ENCODE results near the gene ZNRF1. TPM values are rescaled to one million over a fixed set of nuclear protein-coding genes. Genes with fewer than 3 reads are reported as not detected.

ZNRF1 gene
- total and polyA plus RNA-seq, 2 of the 13 experiments (the other 11 are each of a cell fraction or from before 2014, with no cell fraction given): 43.9 to 58.7 TPM

DNA sequence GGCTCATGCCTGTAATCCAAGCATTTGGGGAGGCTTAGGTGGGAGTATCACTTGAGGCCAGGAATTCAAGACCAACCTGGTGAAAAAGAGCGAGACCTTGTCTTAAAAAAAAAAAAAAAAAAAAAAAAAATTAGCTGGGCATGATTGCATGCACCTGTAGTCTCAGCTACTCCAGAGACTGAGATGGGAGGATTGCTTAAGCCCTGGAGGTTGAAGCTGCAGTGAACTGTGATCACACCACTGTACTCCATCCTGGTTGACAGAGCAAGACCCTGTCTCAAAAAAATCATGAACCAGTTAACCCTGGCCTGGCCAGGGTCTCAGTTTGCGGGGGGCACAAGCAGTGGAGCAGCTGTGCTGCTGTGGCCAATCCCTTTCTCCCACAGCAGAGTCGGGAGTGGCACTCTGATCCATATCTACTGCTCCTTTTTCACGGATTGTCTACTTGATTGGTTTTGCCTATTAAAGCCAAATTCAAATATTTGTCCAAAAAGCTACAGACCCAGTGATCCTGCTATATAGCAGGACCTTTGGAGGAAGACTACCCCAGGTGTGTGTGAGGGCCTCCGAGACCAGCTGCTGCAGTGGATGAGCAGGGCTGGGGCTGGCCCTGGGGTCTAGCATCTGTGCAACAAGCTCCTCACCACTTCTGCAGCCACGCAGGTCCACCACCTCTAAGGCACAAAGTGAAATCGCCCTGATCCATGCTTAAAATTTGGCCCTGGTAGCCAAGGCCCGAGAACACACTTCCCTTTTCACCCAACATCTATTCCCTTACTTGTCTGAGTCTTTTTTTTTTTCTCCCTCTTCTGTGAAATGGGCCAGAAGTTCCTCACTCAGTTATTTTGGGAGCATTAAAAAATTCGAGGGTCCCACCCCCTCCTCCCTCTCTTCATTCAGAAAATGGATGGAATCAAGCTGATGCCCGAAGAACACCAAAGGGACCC is 69.5 kb downstream of the ZNRF1 start (continued):
- no peak for TF ChIP-seq NR2F2 (IDR thresholded peaks at IDR 0.05; ENCODE audit: borderline replicate concordance, low read depth)
- peak; percentile 21 for TF ChIP-seq RBM22 (optimal IDR thresholded peaks at IDR 0.05; ENCODE audit: low read length)
- TF ChIP-seq, protein P1, sequence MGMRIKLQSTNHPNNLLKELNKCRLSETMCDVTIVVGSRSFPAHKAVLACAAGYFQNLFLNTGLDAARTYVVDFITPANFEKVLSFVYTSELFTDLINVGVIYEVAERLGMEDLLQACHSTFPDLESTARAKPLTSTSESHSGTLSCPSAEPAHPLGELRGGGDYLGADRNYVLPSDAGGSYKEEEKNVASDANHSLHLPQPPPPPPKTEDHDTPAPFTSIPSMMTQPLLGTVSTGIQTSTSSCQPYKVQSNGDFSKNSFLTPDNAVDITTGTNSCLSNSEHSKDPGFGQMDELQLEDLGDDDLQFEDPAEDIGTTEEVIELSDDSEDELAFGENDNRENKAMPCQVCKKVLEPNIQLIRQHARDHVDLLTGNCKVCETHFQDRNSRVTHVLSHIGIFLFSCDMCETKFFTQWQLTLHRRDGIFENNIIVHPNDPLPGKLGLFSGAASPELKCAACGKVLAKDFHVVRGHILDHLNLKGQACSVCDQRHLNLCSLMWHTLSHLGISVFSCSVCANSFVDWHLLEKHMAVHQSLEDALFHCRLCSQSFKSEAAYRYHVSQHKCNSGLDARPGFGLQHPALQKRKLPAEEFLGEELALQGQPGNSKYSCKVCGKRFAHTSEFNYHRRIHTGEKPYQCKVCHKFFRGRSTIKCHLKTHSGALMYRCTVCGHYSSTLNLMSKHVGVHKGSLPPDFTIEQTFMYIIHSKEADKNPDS (CRISPR knock-in tag; IDR thresholded peaks at IDR 0.05): no peak
- TF ChIP-seq, protein P2, sequence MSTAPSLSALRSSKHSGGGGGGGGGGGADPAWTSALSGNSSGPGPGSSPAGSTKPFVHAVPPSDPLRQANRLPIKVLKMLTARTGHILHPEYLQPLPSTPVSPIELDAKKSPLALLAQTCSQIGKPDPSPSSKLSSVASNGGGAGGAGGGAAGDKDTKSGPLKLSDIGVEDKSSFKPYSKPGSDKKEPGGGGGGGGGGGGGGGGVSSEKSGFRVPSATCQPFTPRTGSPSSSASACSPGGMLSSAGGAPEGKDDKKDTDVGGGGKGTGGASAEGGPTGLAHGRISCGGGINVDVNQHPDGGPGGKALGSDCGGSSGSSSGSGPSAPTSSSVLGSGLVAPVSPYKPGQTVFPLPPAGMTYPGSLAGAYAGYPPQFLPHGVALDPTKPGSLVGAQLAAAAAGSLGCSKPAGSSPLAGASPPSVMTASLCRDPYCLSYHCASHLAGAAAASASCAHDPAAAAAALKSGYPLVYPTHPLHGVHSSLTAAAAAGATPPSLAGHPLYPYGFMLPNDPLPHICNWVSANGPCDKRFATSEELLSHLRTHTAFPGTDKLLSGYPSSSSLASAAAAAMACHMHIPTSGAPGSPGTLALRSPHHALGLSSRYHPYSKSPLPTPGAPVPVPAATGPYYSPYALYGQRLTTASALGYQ (CRISPR knock-in tag; IDR thresholded peaks at IDR 0.05): no peak
- TF ChIP-seq TOPORS (CRISPR knock-in tag; IDR thresholded peaks at IDR 0.05): no peak
- TF ChIP-seq ZNF292 (CRISPR knock-in tag; IDR thresholded peaks at IDR 0.05; ENCODE audit: borderline replicate concordance, low read depth): 0 out of 2 replicates have a peak, but pooled peaks have one; percentile 22
- TF ChIP-seq, protein P3, sequence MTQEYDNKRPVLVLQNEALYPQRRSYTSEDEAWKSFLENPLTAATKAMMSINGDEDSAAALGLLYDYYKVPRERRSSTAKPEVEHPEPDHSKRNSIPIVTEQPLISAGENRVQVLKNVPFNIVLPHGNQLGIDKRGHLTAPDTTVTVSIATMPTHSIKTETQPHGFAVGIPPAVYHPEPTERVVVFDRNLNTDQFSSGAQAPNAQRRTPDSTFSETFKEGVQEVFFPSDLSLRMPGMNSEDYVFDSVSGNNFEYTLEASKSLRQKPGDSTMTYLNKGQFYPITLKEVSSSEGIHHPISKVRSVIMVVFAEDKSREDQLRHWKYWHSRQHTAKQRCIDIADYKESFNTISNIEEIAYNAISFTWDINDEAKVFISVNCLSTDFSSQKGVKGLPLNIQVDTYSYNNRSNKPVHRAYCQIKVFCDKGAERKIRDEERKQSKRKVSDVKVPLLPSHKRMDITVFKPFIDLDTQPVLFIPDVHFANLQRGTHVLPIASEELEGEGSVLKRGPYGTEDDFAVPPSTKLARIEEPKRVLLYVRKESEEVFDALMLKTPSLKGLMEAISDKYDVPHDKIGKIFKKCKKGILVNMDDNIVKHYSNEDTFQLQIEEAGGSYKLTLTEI (CRISPR knock-in tag; conservative IDR thresholded peaks at IDR 0.05): no peak
- no peak for TF ChIP-seq ASH2L (IDR thresholded peaks at IDR 0.05; ENCODE audit: insufficient read length, low read depth, low read length)
- TF ChIP-seq, protein P4, sequence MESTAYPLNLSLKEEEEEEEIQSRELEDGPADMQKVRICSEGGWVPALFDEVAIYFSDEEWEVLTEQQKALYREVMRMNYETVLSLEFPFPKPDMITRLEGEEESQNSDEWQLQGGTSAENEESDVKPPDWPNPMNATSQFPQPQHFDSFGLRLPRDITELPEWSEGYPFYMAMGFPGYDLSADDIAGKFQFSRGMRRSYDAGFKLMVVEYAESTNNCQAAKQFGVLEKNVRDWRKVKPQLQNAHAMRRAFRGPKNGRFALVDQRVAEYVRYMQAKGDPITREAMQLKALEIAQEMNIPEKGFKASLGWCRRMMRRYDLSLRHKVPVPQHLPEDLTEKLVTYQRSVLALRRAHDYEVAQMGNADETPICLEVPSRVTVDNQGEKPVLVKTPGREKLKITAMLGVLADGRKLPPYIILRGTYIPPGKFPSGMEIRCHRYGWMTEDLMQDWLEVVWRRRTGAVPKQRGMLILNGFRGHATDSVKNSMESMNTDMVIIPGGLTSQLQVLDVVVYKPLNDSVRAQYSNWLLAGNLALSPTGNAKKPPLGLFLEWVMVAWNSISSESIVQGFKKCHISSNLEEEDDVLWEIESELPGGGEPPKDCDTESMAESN (CRISPR knock-in tag; conservative IDR thresholded peaks at IDR 0.05): no peak
- TF ChIP-seq MAF1 (CRISPR knock-in tag; IDR thresholded peaks at IDR 0.05; ENCODE audit: borderline replicate concordance): no peak
- no peak for TF ChIP-seq HOXA9 (CRISPR knock-in tag; IDR thresholded peaks at IDR 0.05; ENCODE audit: borderline replicate concordance)
- TF ChIP-seq JUN (CRISPR knock-in tag; IDR thresholded peaks at IDR 0.05): no peak
- TF ChIP-seq RFX1 (IDR thresholded peaks at IDR 0.05): no peak
- TF ChIP-seq, protein P5, sequence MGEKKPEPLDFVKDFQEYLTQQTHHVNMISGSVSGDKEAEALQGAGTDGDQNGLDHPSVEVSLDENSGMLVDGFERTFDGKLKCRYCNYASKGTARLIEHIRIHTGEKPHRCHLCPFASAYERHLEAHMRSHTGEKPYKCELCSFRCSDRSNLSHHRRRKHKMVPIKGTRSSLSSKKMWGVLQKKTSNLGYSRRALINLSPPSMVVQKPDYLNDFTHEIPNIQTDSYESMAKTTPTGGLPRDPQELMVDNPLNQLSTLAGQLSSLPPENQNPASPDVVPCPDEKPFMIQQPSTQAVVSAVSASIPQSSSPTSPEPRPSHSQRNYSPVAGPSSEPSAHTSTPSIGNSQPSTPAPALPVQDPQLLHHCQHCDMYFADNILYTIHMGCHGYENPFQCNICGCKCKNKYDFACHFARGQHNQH (CRISPR knock-in tag; IDR thresholded peaks at IDR 0.05): no peak
- no peak for TF ChIP-seq ZSCAN5A (CRISPR knock-in tag; IDR thresholded peaks at IDR 0.05; ENCODE audit: borderline replicate concordance)
- no peak for TF ChIP-seq ZNF720 (CRISPR knock-in tag; IDR thresholded peaks at IDR 0.05)
- TF ChIP-seq ZFYVE20 (CRISPR knock-in tag; IDR thresholded peaks at IDR 0.05; ENCODE audit: borderline replicate concordance, low read depth): 0 out of 2 replicates have a peak, but pooled peaks have one; percentile 25

Measured in HepG2 (cell line).